NCI-H82 treated with DMSO at 0.1 percent for 48 hours (cell line): ENCODE measurements around the gene PLEKHH1.
"Not testable (repeated sequence)": the region's sequence is repeated elsewhere in the genome, so short reads cannot be mapped to it uniquely, and the experiment has no call there.

ENCODE experiments used
- DNase-seq: peaks from one replicate; lab custom pipeline; 2025; ENCODE audit not compliant: unreplicated experiment; lab: John Stamatoyannopoulos, UW

The PLEKHH1 gene

GRCh38 chr14:67579636-67580035 lies 46.5 kb downstream of the PLEKHH1 start:
- no peak for DNase-seq

DNA sequence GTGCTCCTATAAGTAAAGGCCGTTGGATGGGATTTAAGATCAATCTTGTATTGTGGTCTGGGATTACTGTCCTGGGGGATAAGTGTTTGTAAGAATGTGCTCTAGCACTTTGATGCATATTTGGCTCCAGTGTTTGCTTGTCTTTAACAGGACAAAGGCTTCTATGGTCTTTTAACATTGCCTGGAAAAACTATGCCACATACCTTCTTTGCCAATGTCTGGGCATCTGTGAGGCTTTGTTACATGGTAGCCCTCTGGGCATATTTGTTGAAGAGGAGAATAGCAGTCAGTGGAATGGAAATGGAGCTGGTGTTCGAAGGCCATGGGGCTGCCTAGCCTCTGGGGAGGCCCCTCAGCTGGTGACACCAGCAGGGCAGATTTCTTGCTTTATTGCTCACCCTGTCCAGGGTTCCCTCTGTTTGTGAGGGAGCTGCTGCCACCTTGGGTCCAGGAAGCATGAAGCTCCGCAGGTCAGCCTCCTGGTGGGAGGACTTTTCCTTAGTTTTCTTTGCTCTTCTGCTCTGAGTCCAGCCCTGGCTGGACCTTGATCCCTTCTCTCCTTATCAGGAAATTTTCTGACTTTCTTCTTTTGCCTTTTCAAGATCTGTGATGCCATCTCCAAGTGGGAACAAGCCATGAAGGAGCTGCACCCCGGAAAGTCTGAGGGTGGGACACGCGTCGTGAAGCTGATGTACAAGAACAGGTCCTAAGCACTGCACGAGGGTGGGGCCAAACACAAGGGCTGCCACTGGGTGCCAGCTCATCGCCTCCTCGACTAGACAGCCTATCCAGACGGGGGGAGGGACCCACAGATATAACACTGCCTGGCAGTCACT lies 47.5 kb downstream of the PLEKHH1 start:
- no peak for DNase-seq

- DNase-seq, result no peak
Observed at GRCh38 chr14:67581643-67582042, 48.6 kb downstream of the PLEKHH1 start.

DNA sequence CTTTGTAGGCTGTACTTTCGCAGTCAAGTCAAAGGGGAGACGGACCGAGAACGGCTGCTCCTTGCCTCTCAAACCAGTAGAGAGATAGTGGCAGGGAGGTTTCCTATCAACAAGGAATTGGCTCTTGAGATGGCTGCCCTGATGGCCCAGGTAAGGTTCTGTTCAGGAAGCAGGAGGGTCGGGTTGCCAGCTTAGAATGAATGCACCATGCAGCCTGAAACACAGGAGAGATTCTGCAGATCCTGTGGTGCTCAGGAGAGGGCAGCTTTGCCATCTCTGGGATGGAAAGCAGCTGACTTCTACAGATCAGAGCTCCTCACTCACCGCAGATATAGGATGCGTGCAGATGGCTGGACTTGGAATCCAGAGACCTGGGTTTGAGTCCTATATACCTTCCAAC lies 49.0 kb downstream of the PLEKHH1 start:
- DNase-seq, result no peak

DNA sequence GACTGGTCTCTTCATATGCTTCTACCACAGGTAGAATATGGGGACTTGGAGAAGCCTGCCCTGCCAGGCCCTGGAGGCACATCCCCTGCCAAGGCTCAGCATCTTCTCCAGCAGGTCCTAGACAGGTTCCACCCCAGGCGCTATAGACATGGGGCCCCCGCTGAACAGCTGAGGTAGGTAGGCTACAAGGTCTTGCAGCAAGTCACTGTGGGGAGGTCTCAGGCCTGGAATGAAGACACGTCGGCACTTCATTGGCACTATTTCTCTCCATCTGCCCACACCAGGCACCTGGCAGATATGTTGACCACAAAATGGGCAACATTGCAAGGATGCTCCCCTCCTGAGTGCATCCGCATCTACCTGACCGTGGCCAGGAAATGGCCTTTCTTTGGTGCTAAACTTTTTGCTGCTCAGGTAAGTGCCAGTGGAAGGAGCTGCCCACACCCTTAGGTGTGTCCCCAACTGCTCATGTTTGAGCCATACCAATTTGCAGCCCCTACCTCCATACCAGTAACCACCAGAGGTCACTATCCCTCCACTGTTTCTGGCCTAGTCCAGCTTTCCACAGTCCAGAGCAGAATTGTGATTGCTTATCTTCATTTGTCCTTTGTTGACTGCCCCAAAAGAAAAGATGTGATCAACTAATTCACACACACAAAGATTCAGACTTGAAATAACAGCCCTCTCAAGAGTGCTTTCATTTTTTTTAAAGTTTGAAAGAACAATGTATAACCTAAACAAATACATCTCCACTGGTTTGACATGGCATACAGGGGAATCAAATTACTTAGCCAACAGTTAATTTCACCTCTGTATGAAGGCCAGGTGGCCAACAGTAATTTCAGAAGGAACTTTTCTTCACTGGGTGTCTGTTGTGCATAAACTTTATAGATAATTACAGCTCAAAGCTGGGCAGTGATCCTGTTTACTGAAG lies 50.9 kb downstream of the PLEKHH1 start:
- no peak for DNase-seq

DNA sequence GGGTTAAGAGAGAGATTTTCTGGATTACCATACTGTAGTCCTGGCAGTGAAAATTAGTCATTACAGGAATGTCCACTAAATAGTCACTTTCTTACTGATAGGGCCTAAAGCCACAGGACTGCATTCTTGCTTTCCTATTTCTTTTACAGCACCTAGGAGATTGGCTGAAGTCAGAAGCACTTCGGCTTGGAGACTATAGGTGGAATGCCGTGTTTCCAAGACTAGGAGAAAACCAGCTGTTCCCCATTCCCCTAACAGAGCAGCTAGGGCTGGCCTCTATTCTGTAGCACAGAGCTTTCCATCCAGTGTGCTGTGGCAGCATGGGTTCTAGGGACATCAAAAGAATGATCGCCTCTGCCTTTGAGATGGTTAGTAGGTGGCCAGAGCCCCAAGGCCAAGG lies 51.9 kb downstream of the PLEKHH1 start:
- DNase-seq, result no peak

DNA sequence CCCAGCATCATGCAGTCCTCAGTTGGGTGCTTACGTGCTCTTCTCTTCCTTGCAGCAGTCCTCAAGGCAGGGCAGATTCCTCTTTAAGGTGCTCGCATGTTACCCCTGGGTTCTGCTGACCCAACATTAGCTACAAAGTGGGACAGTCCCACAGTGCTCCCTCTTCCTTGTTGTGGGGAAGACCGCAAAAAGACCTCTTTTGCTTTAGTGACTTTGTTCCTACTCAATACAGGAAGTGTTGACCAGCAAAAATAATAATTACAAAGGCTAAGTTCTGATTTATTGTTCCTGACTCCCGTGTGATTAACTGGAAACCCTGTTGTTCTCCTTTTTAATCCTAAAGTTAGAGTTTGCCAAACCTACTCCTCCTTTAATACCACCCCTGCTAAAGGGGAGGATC lies 53.3 kb downstream of the PLEKHH1 start:
- no peak for DNase-seq

DNA sequence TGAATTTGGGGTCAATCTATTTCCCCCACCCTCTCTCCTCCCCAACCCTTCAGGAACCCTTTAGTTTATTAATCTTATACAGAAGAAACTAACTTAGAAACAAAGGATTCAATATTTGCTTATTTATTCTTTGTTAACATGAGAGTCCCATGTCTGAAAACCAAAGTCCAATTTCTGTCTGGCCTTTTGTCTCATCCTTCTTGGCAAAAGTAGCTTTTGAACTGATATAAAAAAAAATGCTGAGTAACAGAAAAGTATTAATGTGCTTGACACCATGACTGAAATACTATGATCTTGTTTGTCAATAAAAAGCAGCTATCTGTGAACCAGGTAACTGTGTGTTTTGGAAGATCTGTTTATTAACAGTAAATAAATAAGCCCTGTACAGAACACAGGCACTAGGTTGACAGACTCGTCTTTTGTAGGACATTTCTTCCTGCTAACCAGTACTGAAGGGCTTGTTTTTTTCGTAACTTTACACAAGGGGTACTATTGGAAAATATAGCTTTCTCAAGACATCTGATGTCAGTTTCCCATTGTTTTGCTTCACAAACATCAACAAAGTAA lies 56.2 kb downstream of the PLEKHH1 start:
- no peak for DNase-seq

- DNase-seq, result not testable (repeated sequence)
Observed at GRCh38 chr14:67593650-67594049, 60.6 kb downstream of the PLEKHH1 start.

DNA sequence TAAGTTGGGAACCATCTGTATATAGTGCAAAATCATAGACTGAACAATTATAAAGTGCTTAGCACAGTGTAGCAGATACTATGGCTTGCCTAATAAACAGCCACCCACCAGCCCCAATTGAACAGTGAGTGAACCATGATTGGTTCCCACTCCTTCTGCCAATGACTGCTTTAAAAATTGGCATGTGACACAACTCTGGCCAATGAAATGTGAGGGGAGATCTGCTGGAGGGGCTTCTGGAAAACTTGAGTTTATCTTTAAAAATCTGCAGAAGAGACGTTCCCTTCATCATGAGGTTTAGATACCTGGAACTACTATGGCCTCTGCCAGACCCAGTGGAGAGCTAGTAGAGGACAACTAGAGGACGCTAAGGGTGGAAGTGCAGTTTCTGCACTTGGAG lies 62.3 kb downstream of the PLEKHH1 start:
- DNase-seq, result no peak

GRCh38 chr14:67599698-67600561 lies 66.8 kb downstream of the PLEKHH1 start, which contains the start of gene PIGH:
Gene PIGH (minus strand): TSS chr14:67600268. CDS start chr14:67600203, 65 bp downstream.
- DNase-seq, result peak; percentile 46

- not testable (repeated sequence) for DNase-seq
Observed at GRCh38 chr14:67600562-67600974, 67.5 kb downstream of the PLEKHH1 start.

- no peak for DNase-seq
Observed at GRCh38 chr14:67602076-67602475, 69.0 kb downstream of the PLEKHH1 start.

DNA sequence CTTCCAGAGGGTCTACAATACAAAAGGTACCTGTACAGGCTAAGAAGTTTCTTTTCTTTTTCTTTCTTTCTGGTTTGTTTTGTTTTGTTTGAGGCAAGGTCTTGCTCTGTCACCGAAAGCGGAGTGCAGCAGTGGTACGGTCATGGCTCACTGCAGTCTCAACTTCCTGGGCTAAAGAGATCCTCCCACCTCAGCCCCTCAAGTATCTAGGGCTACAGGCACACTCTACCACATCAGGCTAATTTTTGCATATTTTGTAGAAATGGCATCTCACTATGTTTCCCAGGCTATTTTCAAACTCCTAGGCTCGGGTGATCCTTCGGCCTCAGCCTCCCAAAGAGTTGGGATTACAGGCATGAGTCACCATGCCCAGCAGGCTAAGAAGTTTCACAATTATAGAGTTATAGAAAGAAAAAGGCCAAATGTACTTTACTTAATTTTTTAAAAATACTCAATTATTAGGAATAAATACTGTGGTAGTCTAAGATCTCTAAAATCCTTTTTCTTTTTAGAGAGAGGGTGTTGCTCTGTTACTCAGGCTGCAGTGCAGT lies 70.0 kb downstream of the PLEKHH1 start:
- DNase-seq, result no peak

DNA sequence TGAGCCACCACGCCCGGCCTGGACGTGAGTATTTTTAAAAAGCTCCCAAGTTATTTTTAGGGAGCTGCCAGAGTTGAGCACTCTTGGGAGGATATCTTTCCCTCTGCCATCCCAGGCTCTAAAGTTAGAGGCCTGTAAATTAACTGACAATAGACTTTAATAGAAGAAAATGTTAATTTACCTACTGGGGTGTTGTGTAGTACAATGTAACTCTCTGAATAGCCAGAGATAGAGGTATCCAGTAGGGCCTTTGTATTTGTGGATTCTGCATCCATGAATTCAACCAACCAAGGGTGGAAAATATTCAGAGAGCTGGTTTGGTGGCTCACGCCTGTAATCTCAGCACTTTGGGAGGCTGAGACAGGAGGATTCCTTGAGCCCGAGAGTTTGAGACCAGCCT lies 74.6 kb downstream of the PLEKHH1 start:
- no peak for DNase-seq

DNA sequence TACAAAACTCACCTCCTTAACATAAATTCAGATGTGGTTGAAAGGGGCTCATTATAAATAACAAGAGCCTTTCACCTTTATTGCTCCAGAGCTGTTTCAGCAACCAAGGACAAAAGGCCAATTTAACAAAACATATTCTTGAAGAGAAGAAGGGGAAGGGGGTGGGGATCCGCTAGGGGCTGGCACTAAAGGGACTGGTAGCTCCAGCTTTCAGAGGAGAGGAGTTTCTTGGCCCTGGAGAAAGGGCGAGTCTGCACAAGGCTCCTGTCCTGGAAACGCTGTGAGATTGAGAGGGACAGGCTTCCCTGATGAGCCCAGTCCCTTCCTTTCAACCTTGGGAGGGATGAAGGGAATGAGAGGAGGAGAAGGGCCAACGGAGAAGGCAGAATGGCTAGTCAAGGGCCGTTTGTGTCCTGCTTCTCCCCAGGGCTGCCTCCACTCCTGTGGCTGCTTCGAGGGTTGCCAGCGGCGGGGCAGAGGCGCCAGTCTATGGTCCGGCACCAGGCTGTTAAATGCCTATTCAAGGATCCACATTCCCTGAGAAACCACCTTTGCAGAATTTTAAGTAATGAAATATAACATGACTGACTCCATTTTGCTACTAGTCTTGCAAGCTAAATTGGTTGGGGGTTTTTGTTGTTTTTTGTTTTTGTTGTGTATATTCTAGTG lies 76.7 kb downstream of the PLEKHH1 start:
- DNase-seq, result no peak

DNA sequence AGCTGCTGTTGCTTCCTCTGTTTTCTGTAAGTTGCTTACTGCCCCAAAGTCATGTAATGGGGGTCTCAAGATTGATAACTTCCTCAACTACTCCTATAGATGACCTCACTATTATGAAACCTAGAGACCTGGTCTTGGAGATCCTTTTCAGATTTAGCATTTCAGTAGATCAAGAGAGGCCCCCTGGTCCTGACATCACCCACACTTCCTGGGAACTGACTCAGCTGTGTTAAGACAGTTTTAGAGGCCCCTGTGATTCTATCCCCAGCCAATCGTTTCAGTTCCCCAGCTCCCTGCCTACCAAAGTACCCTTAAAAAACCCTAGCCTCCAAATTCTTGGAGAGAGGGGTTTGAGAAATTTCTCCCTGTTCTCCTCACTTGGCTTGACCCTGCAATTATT lies 77.4 kb downstream of the PLEKHH1 start:
- no peak for DNase-seq

DNA sequence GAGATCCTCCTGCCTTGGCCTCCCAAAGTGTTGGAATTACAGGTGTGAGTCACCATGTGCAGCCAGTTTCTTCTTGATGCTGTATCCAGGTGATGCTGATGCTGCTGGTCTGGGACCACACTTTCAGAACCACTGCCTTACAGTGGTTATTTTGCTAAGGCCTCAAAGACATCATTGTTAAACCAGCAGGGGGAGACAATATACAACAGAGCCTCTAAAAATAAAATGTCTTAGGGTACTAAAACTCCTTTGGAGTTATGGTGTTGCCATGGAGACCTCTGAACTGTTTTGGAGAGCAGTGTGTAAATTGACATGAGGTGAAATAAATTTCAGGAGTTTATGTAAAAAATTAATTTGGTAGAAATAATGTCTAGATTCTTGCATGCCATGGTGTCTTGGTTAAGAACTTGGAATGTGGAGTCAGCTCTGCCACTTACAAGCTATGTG lies 85.5 kb downstream of the PLEKHH1 start:
- no peak for DNase-seq

- DNase-seq, result peak; percentile 73
Observed at GRCh38 chr14:67619446-67620216, 86.5 kb downstream of the PLEKHH1 start, which contains the start of gene ARG2. Gene ARG2 (plus strand): TSS chr14:67619920. CDS start chr14:67619978, 58 bp downstream.
